ENCODE results near the gene HYAL1.

The HYAL1 gene

GRCh38 chr3:50260027-50260941 is 43.1 kb downstream of the HYAL1 start:
- H3K27me3 Mint-ChIP-seq: peaks cover 3% of the 10 kb centered on the region
- peaks cover 43% of the 10 kb centered on the region for H3K36me3 Mint-ChIP-seq (ENCODE audit: low read depth)
- H3K4me3 Mint-ChIP-seq: peak overlapping the region; percentile 69
- peak; percentile 92 for DNase-seq
- peak overlapping the region; percentile 84 for H3K27ac Mint-ChIP-seq
- H3K4me1 Mint-ChIP-seq (ENCODE audit: low read depth): peaks cover 8% of the 10 kb centered on the region
- H3K9me3 Mint-ChIP-seq: no peaks in the 10 kb centered on the region

DNA sequence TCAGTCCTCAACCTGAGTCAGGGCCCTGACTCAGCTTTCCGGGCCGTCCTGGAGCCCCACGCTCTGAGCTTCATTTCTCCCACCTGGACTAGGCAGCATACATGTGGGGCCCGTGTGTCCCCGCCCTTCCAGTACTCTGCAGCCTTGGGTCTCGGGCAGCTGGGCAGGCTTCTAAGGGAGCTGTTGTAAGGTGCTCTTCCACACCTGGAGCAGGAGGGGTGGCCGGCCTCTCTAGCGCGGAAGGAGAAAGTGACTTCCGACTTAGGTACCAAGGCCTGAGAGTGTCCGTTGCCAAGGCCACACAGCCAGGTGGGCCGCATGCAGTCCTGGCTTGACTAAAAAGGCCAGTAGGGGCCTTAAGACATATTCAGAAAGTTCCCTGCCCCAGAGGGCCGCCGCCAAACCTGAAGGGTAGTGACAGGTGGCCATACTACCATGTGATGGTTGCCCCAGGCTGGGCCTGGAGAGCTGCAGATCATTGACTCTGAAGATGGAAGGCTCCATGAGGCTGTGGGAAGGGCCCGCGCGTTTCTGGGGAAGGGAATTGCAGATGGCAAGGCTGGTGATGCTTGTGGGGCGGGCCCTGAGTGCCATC is 43.8 kb downstream of the HYAL1 start:
- peaks cover 8% of the 10 kb centered on the region for H3K4me1 Mint-ChIP-seq (ENCODE audit: low read depth)
- H3K4me3 Mint-ChIP-seq: peak overlapping the region; percentile 57
- no peaks in the 10 kb centered on the region for H3K9me3 Mint-ChIP-seq
- DNase-seq: no peak
- H3K27ac Mint-ChIP-seq: peak overlapping the region; percentile 84
- peaks cover 50% of the 10 kb centered on the region for H3K36me3 Mint-ChIP-seq (ENCODE audit: low read depth)
- no peaks in the 10 kb centered on the region for H3K27me3 Mint-ChIP-seq

GRCh38 chr3:50258979-50259378 is 44.4 kb downstream of the HYAL1 start:
- no peaks in the 10 kb centered on the region for H3K9me3 Mint-ChIP-seq
- DNase-seq: no peak
- no peak overlapping the region for H3K4me3 Mint-ChIP-seq
- no peak overlapping the region for H3K27ac Mint-ChIP-seq
- H3K4me1 Mint-ChIP-seq (ENCODE audit: low read depth): peaks cover 8% of the 10 kb centered on the region
- H3K27me3 Mint-ChIP-seq: no peaks in the 10 kb centered on the region
- peaks cover 54% of the 10 kb centered on the region for H3K36me3 Mint-ChIP-seq (ENCODE audit: low read depth)

GRCh38 chr3:50258029-50258680 is 45.2 kb downstream of the HYAL1 start:
- Mint-ChIP-seq H3K4me3 (no peak overlapping the region), H3K27me3 (no peaks in the 10 kb centered on the region), H3K36me3 (ENCODE audit: low read depth) (peaks cover 62% of the 10 kb centered on the region), H3K4me1 (ENCODE audit: low read depth) (peaks cover 8% of the 10 kb centered on the region), H3K9me3 (no peaks in the 10 kb centered on the region), H3K27ac (peak overlapping the region; percentile 22)
- no peak for DNase-seq

- Mint-ChIP-seq H3K9me3 (no peaks in the 10 kb centered on the region), H3K36me3 (ENCODE audit: low read depth) (peaks cover 71% of the 10 kb centered on the region), H3K27me3 (no peaks in the 10 kb centered on the region), H3K27ac (no peak overlapping the region), H3K4me1 (ENCODE audit: low read depth) (peaks cover 8% of the 10 kb centered on the region), H3K4me3 (no peak overlapping the region)
- peak; percentile 65 for DNase-seq
Measured at GRCh38 chr3:50256978-50257890, 46.1 kb downstream of the HYAL1 start.

DNA sequence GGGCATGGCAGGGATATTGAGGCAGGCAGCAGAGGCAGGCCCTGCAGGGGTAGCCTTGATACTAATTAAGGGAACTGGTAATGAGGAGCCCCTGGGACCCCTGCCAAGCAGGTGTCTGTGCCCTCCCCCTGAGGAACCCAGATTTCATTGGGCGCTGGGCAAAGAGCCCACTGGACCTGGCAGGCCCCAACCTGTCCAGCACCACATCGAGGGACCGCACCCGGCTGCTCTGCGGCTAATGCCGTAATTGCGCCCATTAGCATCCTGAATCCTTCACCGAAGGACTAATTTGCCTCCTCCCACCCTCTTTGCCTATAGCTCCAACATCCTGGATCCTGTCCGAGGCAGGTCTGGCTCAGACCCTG is 48.1 kb downstream of the HYAL1 start:
- H3K4me3 Mint-ChIP-seq: no peak overlapping the region
- H3K27ac Mint-ChIP-seq: peak overlapping the region; percentile 44
- H3K4me1 Mint-ChIP-seq (ENCODE audit: low read depth): peaks cover 22% of the 10 kb centered on the region
- peaks cover 86% of the 10 kb centered on the region for H3K36me3 Mint-ChIP-seq (ENCODE audit: low read depth)
- DNase-seq: no peak
- H3K9me3 Mint-ChIP-seq: no peaks in the 10 kb centered on the region
- H3K27me3 Mint-ChIP-seq: no peaks in the 10 kb centered on the region

DNA sequence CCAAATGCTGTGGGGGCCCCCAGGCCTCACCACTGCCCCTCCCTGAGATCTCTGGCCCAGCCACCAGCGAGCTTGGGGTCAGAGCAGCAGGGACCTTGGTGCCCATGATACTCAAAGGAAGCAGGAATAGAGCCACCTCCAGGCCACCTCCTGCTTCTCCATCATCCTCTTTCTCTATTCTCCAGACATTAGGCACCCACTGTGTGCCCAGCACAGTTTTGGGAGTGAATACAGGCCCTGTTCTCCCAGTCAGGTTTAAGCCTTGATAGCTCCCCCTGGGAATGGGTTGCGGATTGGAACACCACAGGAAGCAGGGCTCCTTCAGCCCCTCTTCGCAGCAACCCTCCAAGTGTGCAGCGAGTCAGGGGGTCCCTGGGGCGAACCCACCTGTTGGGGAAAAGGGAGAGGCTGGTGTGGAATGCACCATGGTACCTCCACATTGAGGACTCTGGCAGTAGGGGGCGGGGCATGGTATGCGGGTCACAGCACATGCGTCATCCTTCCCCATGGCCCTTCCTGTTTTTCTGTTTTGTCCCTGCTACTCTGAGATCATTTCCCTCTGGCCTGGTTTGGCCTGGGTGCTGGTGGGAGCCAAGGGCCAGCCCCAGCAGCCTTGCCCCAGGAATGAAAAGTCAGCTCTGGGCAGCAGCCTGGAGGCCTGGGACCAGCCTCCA is 48.7 kb downstream of the HYAL1 start:
- Mint-ChIP-seq H3K36me3 (ENCODE audit: low read depth) (peaks cover 91% of the 10 kb centered on the region), H3K4me1 (ENCODE audit: low read depth) (peaks cover 25% of the 10 kb centered on the region), H3K27me3 (no peaks in the 10 kb centered on the region), H3K27ac (peak overlapping the region; percentile 78), H3K4me3 (no peak overlapping the region), H3K9me3 (no peaks in the 10 kb centered on the region)
- DNase-seq: no peak

GRCh38 chr3:50251220-50251619 is 52.2 kb downstream of the HYAL1 start:
- DNase-seq: peak; percentile 69
- H3K9me3 Mint-ChIP-seq: no peaks in the 10 kb centered on the region
- peaks cover 52% of the 10 kb centered on the region for H3K4me1 Mint-ChIP-seq (ENCODE audit: low read depth)
- H3K27me3 Mint-ChIP-seq: no peaks in the 10 kb centered on the region
- peaks cover 69% of the 10 kb centered on the region for H3K36me3 Mint-ChIP-seq (ENCODE audit: low read depth)
- peak overlapping the region; percentile 98 for H3K27ac Mint-ChIP-seq
- H3K4me3 Mint-ChIP-seq: no peak overlapping the region

- no peak for DNase-seq
- H3K27me3 Mint-ChIP-seq: no peaks in the 10 kb centered on the region
- no peaks in the 10 kb centered on the region for H3K9me3 Mint-ChIP-seq
- H3K4me1 Mint-ChIP-seq (ENCODE audit: low read depth): peaks cover 57% of the 10 kb centered on the region
- peak overlapping the region; percentile 98 for H3K27ac Mint-ChIP-seq
- H3K4me3 Mint-ChIP-seq: no peak overlapping the region
- peaks cover 65% of the 10 kb centered on the region for H3K36me3 Mint-ChIP-seq (ENCODE audit: low read depth)
Measured at GRCh38 chr3:50250514-50250913, 52.9 kb downstream of the HYAL1 start.

Data from activated T-cell treated with anti-CD3 and anti-CD28 coated beads, Interleukin-2, amount 50 U/mL, for 24 hours (primary cell).